ENCODE measurements around the gene DPEP3. TPM values are rescaled to one million over a fixed set of nuclear protein-coding genes. Genes with fewer than 3 reads are reported as not detected.

Gene DPEP3
- total RNA-seq, 1 donor from 2014 or later: not detected

Other genes with a start within 250 kb of the DPEP3 start
- gene RANBP10, start 173.9 kb downstream of the DPEP3 start, total RNA-seq: 16.4 TPM
- 0.51 TPM for gene TSNAXIP1, start 173.6 kb downstream of the DPEP3 start, total RNA-seq
- gene THAP11, start 138.2 kb downstream of the DPEP3 start, total RNA-seq: 23.0 TPM
- gene NUTF2, start 133.6 kb downstream of the DPEP3 start, total RNA-seq: 87.1 TPM
- 27.9 TPM for gene CENPT, start 132.8 kb downstream of the DPEP3 start, total RNA-seq
- gene EDC4, start 107.4 kb downstream of the DPEP3 start, total RNA-seq: 43.8 TPM
- gene NRN1L, start 95.6 kb downstream of the DPEP3 start, total RNA-seq: 2.1 TPM
- 22.6 TPM for gene PSKH1, start 87.2 kb downstream of the DPEP3 start, total RNA-seq
- gene CTRL, start 48.6 kb downstream of the DPEP3 start, total RNA-seq: not detected
- 66.1 TPM for gene PSMB10, start 43.6 kb downstream of the DPEP3 start, total RNA-seq
- 29.8 TPM for gene LCAT, start 36.4 kb downstream of the DPEP3 start, total RNA-seq
- gene SLC12A4, start 11.9 kb downstream of the DPEP3 start, total RNA-seq: 121 TPM
- gene DPEP2, start 19.0 kb upstream of the DPEP3 start, total RNA-seq: 0.78 TPM
- gene DPEP2NB, start 35.4 kb upstream of the DPEP3 start, total RNA-seq: not detected
- gene DDX28, start 42.7 kb upstream of the DPEP3 start, total RNA-seq: 8.6 TPM
- 6.4 TPM for gene DUS2, start 42.8 kb upstream of the DPEP3 start, total RNA-seq
- 22.9 TPM for gene NFATC3, start 104.9 kb upstream of the DPEP3 start, total RNA-seq